ENCODE results near the gene ETFB.

ETFB gene

DNA sequence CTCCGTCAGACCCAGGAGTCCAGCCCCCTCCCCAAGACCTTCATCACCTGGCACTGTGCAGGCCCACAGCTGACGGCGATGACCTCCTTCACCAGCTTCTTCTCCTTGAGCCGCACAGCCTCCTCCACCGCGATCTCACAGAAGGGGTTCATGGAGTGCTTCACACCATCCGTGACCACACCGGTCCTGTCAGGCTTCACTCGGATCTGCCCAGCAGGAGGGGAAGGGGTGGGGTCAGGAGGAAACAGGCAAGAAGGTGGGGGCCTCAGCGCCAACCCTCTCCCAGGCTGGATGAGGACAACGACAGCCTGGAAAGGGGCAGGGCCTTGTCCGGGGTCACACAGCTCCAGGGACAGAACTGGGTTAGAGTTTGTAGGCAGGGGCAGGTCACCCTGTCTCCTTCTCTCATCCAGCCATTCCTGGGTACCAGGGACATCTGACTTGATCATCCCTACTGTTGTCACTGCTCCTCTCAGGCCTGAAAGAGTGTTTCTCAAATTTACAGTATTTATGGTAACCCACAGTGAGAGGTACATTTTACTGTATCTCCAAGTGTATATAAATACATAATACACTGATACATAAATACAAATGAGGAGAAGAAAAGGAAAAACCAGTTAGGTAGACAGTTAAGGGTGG is 12.0 kb downstream of the ETFB start:
- no peak overlapping the region for H3K27ac ChIP-seq
- no peak for DNase-seq (ENCODE audit: low read depth, low spot score)

DNA sequence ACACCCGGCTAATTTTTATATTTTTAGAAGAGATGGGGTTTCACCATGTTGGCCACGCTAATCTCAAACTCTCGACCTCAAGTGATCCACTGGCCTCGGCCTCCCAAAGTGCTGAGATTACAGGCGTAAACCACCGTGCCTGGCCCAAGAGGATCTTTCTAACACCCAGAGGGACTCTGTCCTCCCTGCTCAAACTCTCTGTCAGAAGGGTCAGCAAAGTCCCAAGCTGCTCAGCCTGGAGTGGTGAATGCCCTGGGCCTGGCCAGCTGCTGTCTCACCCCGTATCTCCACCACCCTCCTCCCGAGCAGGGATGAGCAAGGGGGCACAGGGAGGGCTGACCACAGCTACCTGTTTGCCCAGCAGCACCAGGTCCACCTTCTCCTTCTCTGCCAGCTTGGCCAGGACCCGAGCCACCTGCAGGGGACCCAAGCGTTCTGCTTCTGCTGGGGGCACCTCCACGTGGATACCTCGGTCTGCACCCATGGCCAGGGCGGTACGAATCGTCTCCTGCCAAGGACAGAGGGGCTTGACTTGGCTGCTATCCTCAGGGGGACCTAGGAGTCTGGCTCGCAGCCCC is 13.3 kb downstream of the ETFB start:
- no peak overlapping the region for H3K27ac ChIP-seq
- no peak for DNase-seq (ENCODE audit: low read depth, low spot score)

DNA sequence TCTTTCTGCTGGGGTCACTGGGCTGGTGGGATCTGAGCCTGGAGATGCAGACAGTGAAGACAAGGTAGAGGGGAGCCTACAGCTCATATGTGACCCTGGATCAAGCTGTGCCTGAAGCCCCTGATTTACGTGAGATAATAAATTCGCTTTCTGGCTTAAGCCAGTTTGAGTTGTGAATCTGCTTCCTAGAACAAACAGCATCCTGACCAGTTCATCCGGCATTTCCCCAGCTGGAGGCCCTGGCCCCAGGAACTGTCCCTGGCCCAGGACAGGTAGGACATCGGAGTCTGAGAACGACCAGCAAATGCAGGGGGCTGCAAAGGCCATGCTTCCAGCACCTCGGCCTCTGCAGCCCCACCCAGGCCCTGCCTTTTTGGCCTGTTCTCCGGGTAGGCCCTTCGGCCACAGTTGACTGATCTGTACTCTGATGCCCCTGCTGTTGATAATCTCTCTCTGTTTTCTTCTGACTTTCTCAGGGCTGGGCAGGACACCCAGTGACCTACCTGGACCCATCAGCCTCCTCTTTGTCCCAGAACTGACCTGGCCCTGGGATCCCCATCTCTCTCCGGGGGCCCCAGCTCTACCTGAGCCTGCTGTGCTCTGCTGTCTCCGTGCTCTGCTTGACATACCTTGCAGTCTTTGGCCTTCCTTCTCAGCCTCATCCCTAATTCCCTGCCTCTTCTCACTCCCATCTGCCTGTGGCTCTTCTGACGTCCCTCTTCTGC is 14.8 kb downstream of the ETFB start:
- H3K27ac ChIP-seq: peak overlapping the region; percentile 59
- DNase-seq (ENCODE audit: low read depth, low spot score): no peak

DNA sequence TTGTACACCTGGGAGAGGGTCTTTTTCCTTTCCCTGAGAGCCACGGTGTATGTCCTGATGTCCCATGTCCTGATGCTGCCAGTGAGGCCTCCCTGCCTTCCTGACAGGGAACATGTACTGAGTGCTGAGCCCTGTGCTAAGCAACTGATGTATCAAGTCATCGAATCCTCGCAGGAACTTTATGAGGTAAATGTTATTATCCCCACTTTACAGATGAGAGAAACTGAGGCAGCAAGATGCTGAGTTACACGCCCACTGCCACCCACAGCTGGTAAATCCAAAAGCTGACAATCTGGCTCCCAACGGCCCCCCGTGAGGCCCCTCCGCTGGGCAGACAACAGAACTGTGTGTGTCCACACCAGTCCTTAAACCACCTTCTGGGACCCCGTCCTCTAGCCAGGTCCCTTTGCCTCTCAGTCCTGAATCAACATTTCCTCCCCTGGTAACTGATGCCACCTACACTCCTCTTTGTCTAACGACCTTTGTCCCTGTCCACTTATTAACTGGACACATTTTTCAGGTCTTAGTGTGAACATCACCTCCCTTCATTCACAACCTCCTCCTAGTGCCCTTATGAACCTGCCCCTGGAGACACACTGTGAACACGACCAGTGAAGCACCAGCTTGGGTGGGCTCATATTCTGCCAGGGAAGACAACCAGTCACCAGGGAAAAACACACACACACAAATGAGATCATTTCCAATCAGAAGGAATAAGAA is 18.8 kb downstream of the ETFB start:
- no peak for DNase-seq (ENCODE audit: low read depth, low spot score)
- no peak overlapping the region for H3K27ac ChIP-seq

DNA sequence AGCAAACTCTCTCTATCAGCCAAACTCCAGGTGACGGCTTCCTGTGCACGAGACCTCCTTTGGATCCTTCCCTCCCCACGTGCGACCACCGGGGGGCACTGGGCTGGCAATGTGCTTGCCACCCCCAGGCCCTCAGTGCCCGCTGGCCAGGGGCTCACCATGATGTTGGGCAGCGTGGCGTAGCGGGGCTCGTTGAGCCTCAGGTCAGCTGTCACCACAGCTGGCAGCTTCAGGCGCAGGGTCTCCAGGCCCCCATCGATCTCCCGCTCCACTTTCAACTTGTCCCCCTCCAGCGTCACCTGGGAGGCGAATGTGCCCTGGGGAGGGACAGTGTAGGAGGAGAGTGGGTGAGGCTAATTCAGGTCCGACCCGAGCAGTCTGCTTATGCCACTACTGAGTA is 19.4 kb downstream of the ETFB start:
- H3K27ac ChIP-seq: no peak overlapping the region

DNA sequence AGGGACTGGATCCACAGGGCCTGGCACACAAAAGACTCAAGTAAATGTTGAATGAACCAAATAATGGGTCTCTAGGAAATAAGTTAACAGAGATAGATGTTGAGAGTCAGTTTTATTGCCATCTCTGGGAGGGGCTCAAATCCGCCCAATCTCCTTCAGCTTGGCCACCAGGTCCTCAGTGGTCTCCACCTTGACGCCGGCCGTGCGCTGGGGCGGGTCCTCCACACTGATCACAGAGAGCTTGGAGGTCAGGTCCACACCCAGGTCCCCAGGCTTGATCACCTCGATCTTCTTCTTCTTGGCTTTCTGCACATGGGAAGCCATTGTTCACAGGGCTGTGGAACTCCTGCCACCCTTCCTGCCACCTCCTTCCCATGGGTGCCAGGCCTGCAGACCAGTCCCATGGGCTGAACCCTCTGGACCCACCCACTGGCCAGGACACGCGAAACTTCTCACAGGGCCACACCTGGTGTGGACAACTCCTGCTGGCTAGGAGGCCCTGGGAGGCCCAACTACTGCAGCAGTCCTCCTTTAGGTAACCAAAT is 21.0 kb downstream of the ETFB start:
- H3K27ac ChIP-seq: no peak overlapping the region
- DNase-seq (ENCODE audit: low read depth, low spot score): no peak

More for the DNA sequence above, 19.4 kb downstream of the ETFB start:
- DNase-seq (ENCODE audit: low read depth, low spot score): no peak

DNA sequence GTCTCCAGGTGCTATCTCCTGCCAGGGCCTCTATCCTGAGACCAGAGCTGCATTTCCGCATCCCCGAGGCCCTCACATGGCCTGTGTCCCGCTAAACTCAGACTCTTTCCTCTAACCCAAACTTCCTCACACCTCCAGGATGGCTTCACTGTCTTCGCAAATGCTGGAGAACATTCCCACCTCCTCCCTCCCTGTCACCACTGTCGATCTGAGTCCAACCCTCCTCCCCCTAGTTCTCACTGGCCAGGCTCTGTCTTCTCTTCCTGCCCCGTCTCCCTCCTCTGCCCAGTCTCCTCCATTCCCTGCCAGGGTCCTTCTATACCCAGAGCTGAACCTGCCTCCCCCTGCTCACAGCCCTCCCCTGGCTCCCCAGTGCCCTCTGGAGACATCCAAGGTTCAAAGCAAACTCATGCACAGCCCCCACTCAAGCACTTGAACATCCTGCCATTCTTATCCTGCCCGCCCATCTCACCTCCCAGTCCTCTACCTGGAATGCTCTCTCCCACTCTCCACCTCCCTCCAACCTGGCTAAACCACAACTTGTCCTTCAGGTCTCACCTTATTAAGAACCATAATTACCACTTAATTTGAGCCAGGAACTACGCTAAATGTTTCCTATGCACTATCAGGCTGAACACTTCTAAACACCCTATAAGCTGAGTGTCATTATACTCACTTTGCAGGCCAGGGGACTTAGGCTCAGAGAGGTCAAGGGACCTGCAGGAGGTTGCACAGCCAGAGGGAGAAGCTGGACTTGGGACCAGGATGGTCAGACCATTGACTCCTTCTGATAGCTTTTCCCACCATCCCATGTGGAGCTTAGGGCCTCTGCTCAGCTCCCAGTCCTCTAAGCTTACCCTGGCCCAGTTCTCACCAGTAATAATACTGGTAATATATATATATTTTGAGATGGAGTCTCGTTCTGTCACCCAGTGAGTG is 23.3 kb downstream of the ETFB start:
- DNase-seq (ENCODE audit: low read depth, low spot score): no peak
- H3K27ac ChIP-seq: peak overlapping the region; percentile 31

DNA sequence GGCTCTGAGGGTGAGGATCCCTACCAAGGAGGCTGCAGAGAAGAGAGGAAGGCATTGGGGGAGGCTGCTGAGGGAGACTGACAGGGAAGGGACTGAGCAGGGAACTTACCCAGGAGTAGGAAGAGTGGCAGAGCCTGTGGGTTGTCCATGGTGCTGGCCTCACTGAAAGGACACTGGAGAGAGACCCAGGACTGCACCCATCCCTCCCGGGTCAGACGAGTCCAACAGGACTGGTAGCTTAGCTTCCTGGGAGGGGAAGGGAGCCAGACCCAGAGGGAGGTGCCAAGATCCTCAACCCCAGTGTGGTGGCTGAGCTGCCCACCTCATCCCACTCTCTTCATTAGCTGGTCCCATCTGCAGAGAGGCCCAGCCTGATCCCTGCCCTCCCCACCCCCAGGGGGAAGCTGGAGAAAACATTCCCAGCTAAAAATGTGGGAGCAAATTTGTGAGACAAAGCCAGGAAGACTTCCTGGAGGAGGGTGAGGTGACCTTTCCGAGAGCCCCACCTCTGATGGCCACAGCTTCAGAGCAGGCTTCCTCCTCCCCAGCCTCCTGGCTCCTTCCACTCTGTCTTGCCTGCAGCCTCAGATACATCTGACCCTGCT is 24.1 kb downstream of the ETFB start, which contains the start of gene VSIG10L:
Gene VSIG10L (minus strand): TSS at position 164 of the 605 bp plus-strand sequence. CDS start 15 bp downstream, at position 149.
- no peak for DNase-seq (ENCODE audit: low read depth, low spot score)
- H3K27ac ChIP-seq: peak within 1 kb of the TSS; percentile 31

DNA sequence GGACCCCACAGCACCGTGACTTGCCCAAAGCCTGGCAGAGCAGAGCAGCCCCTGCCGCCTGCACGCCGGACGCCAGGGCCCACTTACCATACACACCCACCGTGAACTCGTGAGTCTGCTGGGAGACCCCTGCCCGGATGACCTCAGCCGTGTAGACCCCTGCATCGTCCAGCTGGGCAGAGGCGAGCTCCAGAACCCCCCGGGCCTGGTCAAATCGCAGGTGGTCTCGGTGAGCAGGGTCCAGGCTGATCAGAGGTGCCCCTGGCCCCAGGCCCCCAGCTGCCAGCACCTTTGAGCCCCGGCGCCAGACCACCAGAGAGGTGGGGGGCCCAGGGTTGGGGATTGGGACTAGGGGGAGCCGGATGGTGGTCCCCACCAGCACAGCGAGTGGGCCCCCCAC is 25.1 kb downstream of the ETFB start:
- peak overlapping the region; percentile 31 for H3K27ac ChIP-seq
- no peak for DNase-seq (ENCODE audit: low read depth, low spot score)

DNA sequence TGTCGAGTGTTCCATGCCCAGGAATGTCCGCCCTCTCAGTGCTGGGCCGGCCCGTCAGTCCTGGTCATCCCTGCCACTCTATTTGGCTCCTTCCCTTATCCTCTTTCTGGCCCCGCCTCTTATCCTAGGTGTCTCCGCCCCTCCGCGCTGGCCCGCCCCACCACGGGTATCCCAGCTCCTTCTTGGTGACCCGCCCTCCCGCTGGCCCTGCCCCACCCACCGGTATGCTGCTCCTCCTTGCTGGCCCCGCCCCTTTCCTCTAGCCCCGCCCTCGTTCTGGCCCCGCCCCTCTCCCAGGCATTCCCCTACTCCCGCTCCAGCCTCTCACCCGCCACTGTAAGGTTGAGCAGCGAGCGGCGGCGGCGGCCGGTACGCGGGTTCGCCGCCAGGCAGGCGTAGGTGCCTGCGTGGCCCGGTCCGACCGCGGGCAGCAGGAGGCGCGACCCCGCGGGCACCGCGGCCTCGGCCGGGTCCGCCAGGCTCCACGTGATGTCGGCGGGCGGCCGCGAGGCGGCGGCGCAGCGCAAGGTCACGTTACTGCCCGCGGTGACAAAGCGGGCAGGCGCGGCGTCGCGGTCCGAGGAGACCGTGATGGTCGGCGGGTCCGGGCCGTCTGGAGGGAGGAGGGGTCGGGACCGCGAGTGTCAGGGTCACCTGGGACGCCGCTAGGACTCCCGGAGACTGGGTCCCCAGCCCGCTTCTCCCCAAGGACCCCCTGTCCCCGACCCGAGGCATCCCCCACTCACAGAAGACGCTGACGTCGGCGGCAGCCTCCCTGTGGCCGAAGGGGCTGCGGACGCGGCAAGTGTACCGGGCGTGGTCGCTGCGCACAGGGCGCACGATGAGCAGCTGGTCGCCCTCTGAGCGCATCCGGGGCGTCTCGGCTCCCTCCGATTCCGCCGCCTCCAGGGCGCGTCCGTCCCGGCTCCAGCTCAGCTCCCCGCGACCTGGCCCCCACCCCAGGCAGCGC is 26.2 kb downstream of the ETFB start:
- H3K27ac ChIP-seq: peak overlapping the region; percentile 49
- DNase-seq (ENCODE audit: low read depth, low spot score): peak; percentile 87

DNA sequence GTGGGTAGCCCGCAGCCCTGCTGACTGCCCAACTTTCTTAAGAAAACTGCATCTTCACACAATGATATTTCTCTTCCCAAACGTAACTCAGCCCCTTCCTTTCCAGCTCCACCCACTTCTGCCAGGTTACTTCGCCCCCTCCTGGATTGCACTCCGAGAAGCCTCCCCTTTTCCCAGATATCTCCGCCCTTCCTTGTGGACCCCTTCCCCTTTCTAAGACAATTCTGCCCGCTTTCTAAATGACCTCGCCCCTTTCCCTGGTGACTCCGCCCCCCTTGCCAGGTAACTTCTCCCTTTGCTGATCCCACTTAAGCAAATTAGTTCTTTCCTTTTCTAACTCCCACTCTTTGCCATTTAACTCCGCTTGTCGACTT is 26.9 kb downstream of the ETFB start:
- H3K27ac ChIP-seq: peak overlapping the region; percentile 49
- DNase-seq (ENCODE audit: low read depth, low spot score): no peak

DNA sequence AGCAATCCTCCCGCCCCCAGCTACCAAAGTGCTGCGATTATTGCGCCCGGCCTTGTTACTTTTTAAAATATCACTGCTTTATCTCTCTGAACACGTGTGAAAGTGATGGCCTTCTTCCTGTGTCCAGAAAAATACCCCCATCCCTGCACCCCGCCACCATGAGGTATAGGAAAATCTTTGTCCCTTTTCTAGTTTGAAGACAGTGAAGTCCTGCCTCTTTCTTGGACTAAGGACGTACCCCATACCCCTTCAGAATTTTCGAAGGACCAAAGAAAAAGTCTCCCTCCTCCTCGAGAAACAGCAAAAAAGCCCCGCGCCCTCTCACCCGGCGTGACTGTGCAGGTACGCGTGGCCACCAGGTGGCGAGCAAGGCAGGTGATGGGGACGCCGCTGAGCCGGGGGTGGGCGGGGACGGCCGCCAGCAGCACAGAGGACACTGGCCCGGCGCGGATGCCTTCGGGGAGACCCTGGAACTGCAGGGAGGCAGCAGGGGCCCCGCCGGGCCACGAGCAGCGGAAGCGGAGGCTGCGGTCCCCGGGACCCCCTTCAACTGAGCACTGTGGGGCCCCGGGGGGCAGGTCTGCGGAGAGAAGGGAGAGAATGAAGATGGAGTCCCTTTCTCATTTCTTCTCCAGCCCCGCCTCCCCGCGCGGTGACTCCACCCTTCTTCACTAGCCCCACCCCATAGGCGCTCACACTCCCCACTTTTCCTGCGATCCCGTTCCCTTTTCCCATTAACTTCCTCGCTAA is 27.4 kb downstream of the ETFB start:
- DNase-seq (ENCODE audit: low read depth, low spot score): no peak
- H3K27ac ChIP-seq: peak overlapping the region; percentile 49

DNA sequence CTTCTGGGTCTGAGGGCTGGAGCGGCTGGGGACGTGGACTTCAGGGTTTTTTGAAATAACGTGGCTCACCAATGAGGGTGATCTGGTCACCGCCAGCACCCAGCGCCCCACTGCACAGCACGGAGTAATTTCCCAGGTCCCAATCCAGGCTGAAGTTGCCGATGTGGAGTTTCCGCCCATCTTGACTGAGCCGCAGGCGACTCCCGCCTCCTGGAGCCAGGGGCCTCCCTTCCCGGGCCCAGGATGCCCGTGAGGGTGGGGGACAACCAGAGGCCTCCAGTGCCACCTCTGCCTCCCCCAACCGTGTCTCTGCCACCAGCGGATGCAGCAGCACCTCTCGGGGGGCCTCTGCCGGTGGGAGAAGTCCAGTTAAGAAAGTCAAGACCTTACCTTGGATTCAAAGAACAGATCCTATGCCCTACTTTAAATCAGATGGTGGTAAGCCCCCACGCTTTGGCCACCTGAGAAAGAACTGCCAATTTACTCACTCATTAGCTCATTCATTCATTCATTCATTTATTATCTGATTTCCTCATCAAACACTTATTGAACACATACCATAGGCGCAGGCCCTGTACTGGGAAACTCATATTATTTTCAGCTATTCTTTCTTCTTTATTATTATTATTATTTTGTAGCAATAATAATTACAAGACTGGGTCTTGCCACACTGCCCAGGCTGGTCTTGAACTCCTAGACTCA is 28.2 kb downstream of the ETFB start:
- no peak for DNase-seq (ENCODE audit: low read depth, low spot score)
- H3K27ac ChIP-seq: no peak overlapping the region

DNA sequence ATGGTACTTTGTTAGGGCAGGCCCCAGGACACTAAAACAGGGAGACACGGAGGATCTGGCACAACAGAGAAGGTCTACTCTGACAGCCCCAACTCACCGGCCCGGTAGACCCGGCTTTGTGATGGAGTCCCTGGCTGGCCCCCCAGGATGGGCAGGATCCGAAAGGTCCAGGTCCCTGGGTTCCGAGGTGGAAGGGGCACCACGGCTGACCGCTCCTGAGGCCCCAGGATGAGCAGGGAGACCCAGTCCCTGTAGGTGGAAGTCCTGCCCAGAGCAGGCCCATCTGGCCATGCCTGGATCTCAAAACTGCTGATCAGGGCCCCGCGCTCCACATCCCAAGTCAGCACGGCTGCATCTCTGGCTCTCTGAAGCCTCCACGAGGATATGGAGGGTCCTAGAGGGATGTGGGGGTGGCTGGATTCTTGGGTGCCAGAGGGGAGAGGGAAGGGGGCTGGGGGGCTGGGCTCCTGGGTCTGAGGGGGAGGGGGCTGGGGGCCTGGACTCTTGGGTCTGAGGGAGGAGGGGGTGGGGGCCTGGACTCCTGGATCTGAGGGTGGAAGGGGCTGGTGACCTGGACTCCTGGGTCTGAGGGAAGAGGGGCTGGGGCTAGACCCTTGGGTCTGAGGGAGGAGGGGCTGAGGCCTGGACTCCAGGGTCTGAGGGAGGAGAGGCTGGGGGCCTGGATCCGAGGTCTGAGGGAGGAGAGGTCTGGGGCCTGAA is 28.9 kb downstream of the ETFB start:
- DNase-seq (ENCODE audit: low read depth, low spot score): no peak
- H3K27ac ChIP-seq: no peak overlapping the region

DNA sequence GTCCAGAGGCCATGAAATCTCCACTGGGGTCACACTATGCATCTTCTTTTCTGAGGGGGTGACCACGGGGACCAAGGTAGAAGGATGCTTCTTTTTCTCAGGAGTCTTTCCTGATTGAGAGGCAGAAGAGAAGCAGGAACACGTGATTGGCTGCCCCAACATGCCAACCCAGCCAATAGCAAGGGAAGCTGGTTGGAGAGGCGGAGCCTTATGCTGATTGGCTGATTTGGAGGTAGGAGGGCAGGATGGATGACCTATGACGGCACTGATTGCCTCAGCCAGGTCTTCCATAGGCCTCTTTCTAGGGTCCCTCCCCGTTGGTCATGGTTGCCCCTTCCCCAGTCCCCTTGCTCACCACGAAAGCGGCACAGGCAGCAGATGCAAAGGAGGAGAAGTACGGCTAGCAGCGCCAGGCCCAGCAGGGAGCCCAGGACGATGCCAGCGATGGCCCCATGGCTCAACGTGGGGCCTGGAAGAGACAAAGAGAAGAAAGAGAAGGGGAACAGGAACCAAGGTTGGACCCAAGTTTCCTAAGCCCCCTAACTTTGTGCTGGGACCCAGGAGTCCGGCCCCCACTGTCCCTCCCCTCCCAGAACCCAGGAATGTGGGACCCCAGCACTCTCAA is 32.2 kb downstream of the ETFB start:
- H3K27ac ChIP-seq: no peak overlapping the region

DNA sequence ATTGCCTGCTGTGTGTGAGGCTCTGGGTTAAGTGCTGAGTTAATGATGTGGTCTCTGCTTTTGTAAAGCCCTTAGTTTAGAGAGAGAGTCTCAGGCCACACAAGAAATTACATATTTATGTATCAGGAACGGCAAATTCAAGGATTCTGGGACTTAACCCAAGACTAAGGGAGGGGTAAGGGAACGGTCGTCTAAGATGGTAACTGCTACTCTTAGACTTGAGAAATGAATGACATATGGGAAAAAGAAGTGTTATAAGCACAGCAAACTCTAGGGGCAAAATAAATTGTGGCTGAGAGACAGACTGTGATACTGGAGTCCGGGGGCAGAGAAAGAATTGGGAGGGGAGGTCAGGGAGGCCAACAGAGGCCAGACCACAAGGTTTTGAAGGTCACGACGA is 34.5 kb downstream of the ETFB start:
- no peak overlapping the region for H3K27ac ChIP-seq
- DNase-seq (ENCODE audit: low read depth, low spot score): no peak

More for the DNA sequence above, 32.2 kb downstream of the ETFB start:
- DNase-seq (ENCODE audit: low read depth, low spot score): no peak

Measured in epithelial cell of prostate (primary cell).